Measurements from ENCODE around the gene CABP1.

The CABP1 gene

GRCh38 chr12:120618954-120619615, 21.3 kb upstream of the CABP1 start:
- no peak overlapping the region for H3K4me3 ChIP-seq (ENCODE audit: low read depth, low read length)

GRCh38 chr12:120620624-120621023, 19.8 kb upstream of the CABP1 start:
- no peak overlapping the region for H3K4me3 ChIP-seq (ENCODE audit: low read depth, low read length)
- in situ Hi-C loops (cut with HindIII; ENCODE audit: low sequenced_read_pairs), result no loop called here
- DNase-seq (ENCODE audit: low read depth), result no peak
- TF ChIP-seq CTCF (IDR thresholded peaks at IDR 0.05; ENCODE audit: low read depth, low read length, missing control alignments), result no peak

More at GRCh38 chr12:120618954-120619615, 21.3 kb upstream of the CABP1 start:
- DNase-seq (ENCODE audit: low read depth), result no peak
- in situ Hi-C loops (cut with HindIII; ENCODE audit: low sequenced_read_pairs), result no loop called here
- TF ChIP-seq CTCF (IDR thresholded peaks at IDR 0.05; ENCODE audit: low read depth, low read length, missing control alignments), result no peak

GRCh38 chr12:120625557-120626419, 14.6 kb upstream of the CABP1 start:
- in situ Hi-C loops (cut with HindIII; ENCODE audit: low sequenced_read_pairs), result no loop called here
- TF ChIP-seq CTCF (IDR thresholded peaks at IDR 0.05; ENCODE audit: low read depth, low read length, missing control alignments), result no peak

GRCh38 chr12:120628919-120629318, 11.5 kb upstream of the CABP1 start:
- no peak overlapping the region for H3K4me3 ChIP-seq (ENCODE audit: low read depth, low read length)
- no peak for DNase-seq (ENCODE audit: low read depth)
- no peak for TF ChIP-seq CTCF (IDR thresholded peaks at IDR 0.05; ENCODE audit: low read depth, low read length, missing control alignments)
- in situ Hi-C loops (cut with HindIII; ENCODE audit: low sequenced_read_pairs), result no loop called here

More at GRCh38 chr12:120625557-120626419, 14.6 kb upstream of the CABP1 start:
- no peak for DNase-seq (ENCODE audit: low read depth)
- no peak overlapping the region for H3K4me3 ChIP-seq (ENCODE audit: low read depth, low read length)

GRCh38 chr12:120630104-120630892, 10.1 kb upstream of the CABP1 start:
- no peak for DNase-seq (ENCODE audit: low read depth)
- in situ Hi-C loops (cut with HindIII; ENCODE audit: low sequenced_read_pairs), result no loop called here

More at GRCh38 chr12:120630104-120630892, 10.1 kb upstream of the CABP1 start:
- no peak for TF ChIP-seq CTCF (IDR thresholded peaks at IDR 0.05; ENCODE audit: low read depth, low read length, missing control alignments)
- H3K4me3 ChIP-seq (ENCODE audit: low read depth, low read length), result no peak overlapping the region

Data from astrocyte of the cerebellum (primary cell).